Chondrocyte (in vitro differentiated cells): ENCODE results near the gene MAGI3. TPM values are rescaled to one million over a fixed set of nuclear protein-coding genes. Genes with fewer than 3 reads are reported as not detected.
"Not testable (repeated sequence)": the region's sequence is repeated elsewhere in the genome, so short reads cannot be mapped to it uniquely, and the experiment has no call there.

Experiments
- DNase-seq: peaks from one replicate; pipeline ENCODE4 v3.0.0; 2021; ENCODE audit warnings: mixed read lengths, low spot score
- H3K27ac Mint-ChIP-seq: one replicate; pipeline ENCODE4 v1.8.0; 2021; ENCODE audit warnings: mild to moderate bottlenecking, moderate library complexity, mixed read lengths; ENCODE audit not compliant: unreplicated experiment
- H3K27me3 Mint-ChIP-seq: 2 replicates; pipeline ENCODE4 v1.8.0; 2021; ENCODE audit warnings: low read depth, mixed read lengths
- H3K36me3 Mint-ChIP-seq: 2 replicates; pipeline ENCODE4 v1.8.0; 2021; ENCODE audit warnings: low read depth, mixed read lengths
- H3K4me1 Mint-ChIP-seq: 2 replicates; pipeline ENCODE4 v1.8.0; 2021; ENCODE audit warnings: low read depth, mild to moderate bottlenecking, mixed read lengths
- H3K4me3 Mint-ChIP-seq: one replicate; pipeline ENCODE4 v1.8.0; 2021; ENCODE audit warnings: mild to moderate bottlenecking, moderate library complexity, mixed read lengths; ENCODE audit not compliant: unreplicated experiment
- H3K9me3 Mint-ChIP-seq: 2 replicates; pipeline ENCODE4 v1.8.0; 2021; ENCODE audit warnings: low read depth, mixed read lengths
- CTCF ChIP-seq: fragments of 200-600 bp; sonication (generic); IDR thresholded peaks from 2 replicates; pipeline ENCODE4 v1.5.0; 2021; ENCODE audit warnings: antibody characterized with exemption, mild to moderate bottlenecking, moderate library complexity
- total RNA-seq: library from RNA; stranded (reverse); gene quantifications from 3 replicates; pipeline ENCODE4 v1.2.1, GENCODE V29; 2021

The MAGI3 gene
- total RNA-seq, 1 donor from 2014 or later, result 8.8 TPM

DNA sequence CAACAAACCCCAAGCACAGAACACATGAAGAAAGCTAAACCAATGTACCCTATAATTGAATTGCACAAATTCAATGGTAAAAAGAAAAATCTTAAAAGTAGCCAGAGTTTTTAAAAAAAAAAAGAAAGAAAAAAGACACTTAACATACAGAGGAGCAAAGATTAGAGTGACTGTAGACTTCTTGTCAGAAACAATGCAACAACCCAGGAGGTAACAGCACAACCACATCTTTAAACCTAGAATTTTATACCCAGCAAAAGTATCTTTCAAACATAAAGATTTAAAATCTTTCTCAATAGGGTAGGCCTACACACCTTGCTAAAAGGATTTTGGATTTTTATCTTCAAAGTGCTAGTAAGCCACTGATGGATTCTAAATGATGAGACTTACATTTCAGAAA, 304.6 kb downstream of the MAGI3 start:
- H3K27ac Mint-ChIP-seq, result no peak overlapping the region
- H3K4me3 Mint-ChIP-seq, result no peak overlapping the region
- no peaks in the 10 kb centered on the region for H3K4me1 Mint-ChIP-seq
- no peaks in the 10 kb centered on the region for H3K27me3 Mint-ChIP-seq
- peaks cover 34% of the 10 kb centered on the region for H3K9me3 Mint-ChIP-seq
- TF ChIP-seq CTCF, result no peak
- H3K36me3 Mint-ChIP-seq, result peaks cover 54% of the 10 kb centered on the region
- no peak for DNase-seq

DNA sequence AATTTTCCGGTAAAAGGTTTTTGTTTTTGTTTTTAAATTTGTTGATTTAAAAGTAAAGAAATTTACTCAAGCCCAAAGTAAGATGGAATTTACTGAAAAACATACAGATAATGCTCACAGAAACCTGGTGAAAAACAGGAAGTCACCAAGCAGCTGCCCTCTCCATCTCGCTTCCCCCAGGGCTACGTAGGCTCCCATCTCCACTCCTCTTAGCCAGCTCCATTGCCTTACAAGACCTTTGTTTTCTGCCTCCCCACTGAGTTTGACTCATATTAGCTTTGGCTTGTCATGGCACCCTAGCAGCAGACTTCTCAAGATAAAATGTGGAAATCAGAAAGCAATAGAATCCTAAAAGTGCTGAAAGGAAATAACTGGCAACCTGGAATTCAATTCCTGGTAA, 311.1 kb downstream of the MAGI3 start:
- DNase-seq, result no peak
- peaks cover 29% of the 10 kb centered on the region for H3K36me3 Mint-ChIP-seq
- H3K27ac Mint-ChIP-seq, result no peak overlapping the region
- H3K9me3 Mint-ChIP-seq, result peaks cover 3% of the 10 kb centered on the region
- H3K4me3 Mint-ChIP-seq, result no peak overlapping the region
- no peaks in the 10 kb centered on the region for H3K27me3 Mint-ChIP-seq
- H3K4me1 Mint-ChIP-seq, result no peaks in the 10 kb centered on the region
- no peak for TF ChIP-seq CTCF

- Mint-ChIP-seq H3K27ac (no peak overlapping the region), H3K4me1 (no peaks in the 10 kb centered on the region)
These were observed 324.4 kb downstream of the MAGI3 start for GRCh38 chr1:113714606-113715269.

DNA sequence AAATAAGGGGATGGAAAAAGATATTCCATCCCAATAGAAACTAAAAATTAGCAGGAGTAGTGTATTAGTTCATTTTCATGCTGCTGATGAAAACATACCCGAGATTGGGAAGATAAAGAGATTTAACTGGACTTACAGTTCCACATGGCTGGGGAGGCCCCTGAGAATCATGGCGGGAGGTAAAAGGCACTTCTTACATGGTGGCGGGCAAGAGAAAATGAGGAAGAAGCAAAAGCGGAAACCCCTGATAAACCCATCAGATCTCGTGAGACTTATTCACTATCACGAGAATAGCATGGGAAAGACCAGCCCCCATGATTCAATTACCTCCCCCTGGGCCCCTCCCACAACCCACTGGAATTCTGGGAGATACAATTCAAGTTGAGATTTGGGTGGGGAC, 327.2 kb downstream of the MAGI3 start:
- not testable (repeated sequence) for DNase-seq, H3K27ac Mint-ChIP-seq, H3K27me3 Mint-ChIP-seq, H3K4me3 Mint-ChIP-seq, H3K4me1 Mint-ChIP-seq
- Mint-ChIP-seq H3K36me3 (peaks cover 42% of the 10 kb centered on the region), H3K9me3 (peaks cover 16% of the 10 kb centered on the region)

More at GRCh38 chr1:113714606-113715269, 324.4 kb downstream of the MAGI3 start:
- Mint-ChIP-seq H3K36me3 (peaks cover 35% of the 10 kb centered on the region), H3K9me3 (peaks cover 9% of the 10 kb centered on the region), H3K27me3 (no peaks in the 10 kb centered on the region), H3K4me3 (no peak overlapping the region)
- no peak for DNase-seq
- TF ChIP-seq CTCF, result no peak

DNA sequence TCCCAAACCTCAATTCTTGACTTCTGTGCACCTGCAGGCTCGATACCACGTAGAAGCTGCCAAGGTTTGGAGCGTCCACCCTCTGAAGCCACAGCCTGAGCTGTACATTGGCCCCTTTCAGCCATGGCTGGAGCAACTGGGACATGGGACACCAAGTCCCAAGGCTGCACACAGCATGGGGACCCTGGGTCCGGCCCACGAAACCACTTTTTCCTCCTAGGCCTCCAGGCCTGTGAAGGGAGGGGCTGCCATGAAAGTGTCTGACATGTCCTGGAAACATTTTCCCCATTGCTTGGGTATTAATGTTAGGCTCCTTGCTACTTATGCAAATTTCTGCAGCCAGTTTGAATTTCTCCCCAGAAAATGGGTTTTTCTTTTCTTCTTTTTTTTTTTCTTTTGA, 328.3 kb downstream of the MAGI3 start:
- Mint-ChIP-seq H3K9me3 (peaks cover 16% of the 10 kb centered on the region), H3K36me3 (peaks cover 43% of the 10 kb centered on the region)
- DNase-seq, H3K27ac Mint-ChIP-seq, H3K27me3 Mint-ChIP-seq, H3K4me1 Mint-ChIP-seq, H3K4me3 Mint-ChIP-seq: not testable (repeated sequence)

GRCh38 chr1:113721010-113721409, 330.7 kb downstream of the MAGI3 start:
- no peaks in the 10 kb centered on the region for H3K4me1 Mint-ChIP-seq
- H3K36me3 Mint-ChIP-seq, result peaks cover 45% of the 10 kb centered on the region
- H3K9me3 Mint-ChIP-seq, result peaks cover 16% of the 10 kb centered on the region
- DNase-seq, result no peak
- no peaks in the 10 kb centered on the region for H3K27me3 Mint-ChIP-seq
- no peak overlapping the region for H3K4me3 Mint-ChIP-seq
- no peak overlapping the region for H3K27ac Mint-ChIP-seq
- no peak for TF ChIP-seq CTCF
